B cell (primary cell): ENCODE results near the gene MME. TPM values are rescaled to one million over a fixed set of nuclear protein-coding genes. Genes with fewer than 3 reads are reported as not detected.

ENCODE experiments used
- ATAC-seq: fragments of 200-7000 bp; cut with Tn5 transposase; one replicate; pipeline ENCODE4 v1.10.0; 2021; ENCODE audit warnings: low read depth, mild to moderate bottlenecking, moderate number of reproducible peaks, moderate library complexity
- CTCF ChIA-PET: fragments of 350-600 bp; sonication (Branson Sonifier 250); formaldehyde crosslinking; loops from one replicate; lab custom pipeline; 2021; ENCODE audit warnings: antibody characterized with exemption, inconsistent platforms; lab: Charles Lee
- POLR2A ChIA-PET: fragments of 350-600 bp; sonication (Branson Sonifier 250); formaldehyde crosslinking; loops from one replicate; lab custom pipeline; 2021; ENCODE audit warnings: antibody characterized with exemption; lab: Charles Lee
- DNase-seq: peaks from one replicate; pipeline ENCODE4 v3.0.0; 2013
- H2AFZ ChIP-seq: 2 replicates; pipeline ENCODE4 v1.6.1; 2012; ENCODE audit warnings: mild to moderate bottlenecking, low read depth, low read length; ENCODE audit not compliant: insufficient read depth, poor library complexity, severe bottlenecking
- H3K27ac ChIP-seq, 2 donors: 1 replicate in 1 of 2; 2 replicates in 1 of 2; pipeline ENCODE4 v1.5.1; 2012 to 2013; ENCODE audit warnings: low read length in 2 of 2, mild to moderate bottlenecking in 2 of 2, moderate library complexity in 1 of 2
- H3K27me3 ChIP-seq, 4 experiments: fragments of 200-600 bp in 1 of 4; sonication (generic) in 1 of 4; replicated peaks in 1 of 4; 1 replicate in 2 of 4; 2 replicates in 2 of 4; pipeline versions ENCODE4 v1.6.1 to v1.7.0; 2013 to 2016; ENCODE audit warnings: low read length in 3 of 4, mild to moderate bottlenecking in 2 of 4, mixed read lengths in 1 of 4, moderate library complexity in 1 of 4; ENCODE audit not compliant: insufficient read depth in 4 of 4, control insufficient read depth in 3 of 4; ENCODE audit errors: control extremely low read depth in 1 of 4
- H3K36me3 ChIP-seq, 2 experiments: replicated peaks in 1 of 2; 1 replicate in 1 of 2; 2 replicates in 1 of 2; pipeline versions ENCODE4 v1.6.1 to v1.7.1; 2013; ENCODE audit warnings: low read length in 1 of 2; ENCODE audit not compliant: insufficient read depth in 2 of 2, control insufficient read depth in 1 of 2; ENCODE audit errors: control extremely low read depth in 1 of 2, extremely low read depth in 1 of 2
- H3K4me1 ChIP-seq, 2 donors: fragments of 200-600 bp in 1 of 2; sonication (generic) in 1 of 2; 1 replicate in 1 of 2; 2 replicates in 1 of 2; pipeline versions ENCODE4 v1.5.1 to v1.6.1; 2013 to 2017; ENCODE audit warnings: low read length in 2 of 2; ENCODE audit not compliant: control insufficient read depth in 2 of 2, insufficient read depth in 2 of 2
- H3K4me2 ChIP-seq: replicated peaks from 2 replicates; pipeline ENCODE3; 2012; ENCODE audit warnings: mild to moderate bottlenecking, low read depth, low read length; ENCODE audit not compliant: poor library complexity, severe bottlenecking
- H3K4me3 ChIP-seq, 5 experiments: fragments of 200-600 bp in 1 of 5; sonication (generic) in 1 of 5; 1 replicate in 3 of 5; 2 replicates in 2 of 5; pipeline versions ENCODE4 v1.5.1 to v1.7.0; 2011 to 2016; ENCODE audit warnings: low read length in 4 of 5, mild to moderate bottlenecking in 4 of 5, low read depth in 2 of 5, control low read depth in 1 of 5, moderate library complexity in 1 of 5; ENCODE audit not compliant: insufficient read depth in 1 of 5; ENCODE audit errors: control extremely low read depth in 1 of 5, extremely low read depth in 1 of 5
- H3K79me2 ChIP-seq: fragments of 200-600 bp; sonication (generic); one replicate; pipeline ENCODE4 v1.6.0; 2016; ENCODE audit warnings: low read length; ENCODE audit not compliant: control insufficient read depth, insufficient read depth
- H3K9ac ChIP-seq: fragments of 200-600 bp; sonication (generic); 2 replicates; pipeline ENCODE4 v1.6.1; 2017; ENCODE audit warnings: mild to moderate bottlenecking, low read length, moderate library complexity
- H3K9me3 ChIP-seq, 3 donors: one replicate each; pipeline versions ENCODE4 v1.6.1 to v1.7.1; 2013; ENCODE audit warnings: low read length in 2 of 3; ENCODE audit not compliant: control insufficient read depth in 2 of 3, insufficient read depth in 1 of 3; ENCODE audit errors: control extremely low read depth in 1 of 3
- H4K20me1 ChIP-seq: 2 replicates; pipeline ENCODE4 v1.6.0; 2012; ENCODE audit warnings: mild to moderate bottlenecking, low read length; ENCODE audit not compliant: insufficient read depth, control insufficient read depth, poor library complexity, severe bottlenecking
- H3K27ac Mint-ChIP-seq: one replicate; pipeline ENCODE4 v1.8.0; 2021; ENCODE audit warnings: mixed read lengths
- H3K27me3 Mint-ChIP-seq: one replicate; pipeline ENCODE4 v1.8.0; 2021; ENCODE audit warnings: mixed read lengths
- H3K4me1 Mint-ChIP-seq: one replicate; pipeline ENCODE4 v1.8.0; 2021; ENCODE audit warnings: mixed read lengths
- H3K4me3 Mint-ChIP-seq: one replicate; pipeline ENCODE4 v1.8.0; 2021; ENCODE audit warnings: mixed read lengths
- H3K9me3 Mint-ChIP-seq: one replicate; pipeline ENCODE4 v1.8.0; 2022; ENCODE audit warnings: mixed read lengths; ENCODE audit not compliant: insufficient read depth
- CTCF ChIP-seq: fragments of 200-600 bp; IDR thresholded peaks from one replicate; pipeline ENCODE4 v1.8.0; 2022; ENCODE audit warnings: antibody characterized with exemption, mild to moderate bottlenecking
- EZH2 ChIP-seq: IDR thresholded peaks from 2 replicates; pipeline ENCODE4 v1.6.1; 2012; ENCODE audit warnings: borderline replicate concordance, low read depth, mild to moderate bottlenecking, moderate library complexity, low read length; ENCODE audit not compliant: insufficient read depth, poor library complexity, severe bottlenecking
- WGBS: methylation state at CpG from one replicate; pipeline ENCODE4 v1.1.5; 2013; ENCODE audit warnings: missing lambda C conversion rate; ENCODE audit not compliant: insufficient coverage; 5-methylcytosine and 5-hydroxymethylcytosine counted together
- intact Hi-C: fragments of 100-400 bp; cut with micrococcal nuclease; formaldehyde crosslinking; loops from one replicate; pipeline ENCODE4 v1.10.0; 2022
- polyA plus RNA-seq: library from polyadenylated mRNA; depleted of rRNA; stranded (reverse); fragments of >200 nt; gene quantifications from 2 replicates; pipeline ENCODE4 v1.2.3, GENCODE V29; 2012
- total RNA-seq, 2 donors: library from RNA; stranded (reverse); fragments of 120-200 nt in 1 of 2; gene quantifications; 1 replicate in 1 of 2; 2 replicates in 1 of 2; pipeline versions ENCODE4 v1.2.3 to v1.2.4, GENCODE V29; 2013 to 2022

MME gene
- total and polyA plus RNA-seq, 2 donors (not counting 1 experiment from before 2014, with no cell fraction given): 0.88 to 11.2 TPM

- H3K9me3 ChIP-seq: no peaks in the 10 kb centered on the region
- no peaks in the 10 kb centered on the region for H3K79me2 ChIP-seq
- no peak overlapping the region for H3K4me3 ChIP-seq
- intact Hi-C loops: no loop called here
- H3K4me2 ChIP-seq: no peak overlapping the region
- no peaks in the 10 kb centered on the region for H4K20me1 ChIP-seq
- DNase-seq (no peak), ATAC-seq (no peak)
- Mint-ChIP-seq H3K9me3 (no peaks in the 10 kb centered on the region), H3K4me1 (no peaks in the 10 kb centered on the region), H3K27me3 (no peaks in the 10 kb centered on the region), H3K4me3 (no peak overlapping the region), H3K27ac (no peak overlapping the region)
- ChIA-PET POLR2A (no interaction called here), CTCF (no interaction called here)
- H2AFZ ChIP-seq: no peak overlapping the region
- no peaks in the 10 kb centered on the region for H3K27me3 ChIP-seq
- WGBS: no CpG with 5 or more reads among the region's 2 CpGs
- TF ChIP-seq EZH2 (no peak), CTCF (no peak)
- peaks cover 0 to 4% of the 10 kb centered on the region in 2 donors for H3K4me1 ChIP-seq
- no peaks in the 10 kb centered on the region for H3K36me3 ChIP-seq
- H3K9ac ChIP-seq: no peak overlapping the region
- H3K27ac ChIP-seq: no peak overlapping the region
Observed at GRCh38 chr3:155192957-155193746, 113.0 kb downstream of the MME start.

- intact Hi-C loops: no loop called here
Observed at GRCh38 chr3:155193868-155194267, 113.7 kb downstream of the MME start.

More at GRCh38 chr3:155193868-155194267, 113.7 kb downstream of the MME start:
- no peak overlapping the region for H3K27ac Mint-ChIP-seq
- H3K27me3 ChIP-seq: no peaks in the 10 kb centered on the region
- no peak overlapping the region for H3K4me2 ChIP-seq
- no peak overlapping the region for H3K9ac ChIP-seq
- ChIA-PET CTCF (no interaction called here), POLR2A (no interaction called here)
- H3K27me3 Mint-ChIP-seq: no peaks in the 10 kb centered on the region
- no peaks in the 10 kb centered on the region for H3K79me2 ChIP-seq
- no peaks in the 10 kb centered on the region for H4K20me1 ChIP-seq
- no peak overlapping the region for H3K4me3 ChIP-seq
- H3K4me3 Mint-ChIP-seq: no peak overlapping the region
- 100% methylated on average over 1 of the region's 2 CpGs for WGBS
- H3K4me1 Mint-ChIP-seq: no peaks in the 10 kb centered on the region
- no peak overlapping the region for H3K27ac ChIP-seq
- no peak for TF ChIP-seq CTCF
- TF ChIP-seq EZH2: no peak
- DNase-seq: no peak
- H2AFZ ChIP-seq: no peak overlapping the region
- ATAC-seq: no peak
- H3K36me3 ChIP-seq: no peaks in the 10 kb centered on the region
- H3K9me3 ChIP-seq: no peaks in the 10 kb centered on the region
- H3K9me3 Mint-ChIP-seq: no peaks in the 10 kb centered on the region
- H3K4me1 ChIP-seq: peaks cover 0 to 4% of the 10 kb centered on the region in 2 donors
